ENCODE data around the gene FSTL4.

Gene FSTL4

GRCh38 chr5:133290669-133291240 is 321.6 kb downstream of the FSTL4 start:
- no peak for DNase-seq (ENCODE audit: low read depth)

- DNase-seq (ENCODE audit: low read depth): no peak
Measured at GRCh38 chr5:133289686-133290367, 322.5 kb downstream of the FSTL4 start.

GRCh38 chr5:133287500-133287899 is 324.8 kb downstream of the FSTL4 start:
- peak; percentile 8 for DNase-seq (ENCODE audit: low read depth)

GRCh38 chr5:133286483-133286882 is 325.9 kb downstream of the FSTL4 start:
- no peak for DNase-seq (ENCODE audit: low read depth)

GRCh38 chr5:133285583-133286021 is 326.7 kb downstream of the FSTL4 start:
- DNase-seq (ENCODE audit: low read depth): no peak

- no peak for DNase-seq (ENCODE audit: low read depth)
Measured at GRCh38 chr5:133284306-133284705, 328.0 kb downstream of the FSTL4 start.

GRCh38 chr5:133278317-133278716 is 334.0 kb downstream of the FSTL4 start:
- DNase-seq (ENCODE audit: low read depth): no peak

- no peak for DNase-seq (ENCODE audit: low read depth)
Measured at GRCh38 chr5:133277744-133278143, 334.6 kb downstream of the FSTL4 start.

- no peak for DNase-seq (ENCODE audit: low read depth)
Measured at GRCh38 chr5:133276171-133276570, 336.2 kb downstream of the FSTL4 start.

- DNase-seq (ENCODE audit: low read depth): no peak
Measured at GRCh38 chr5:133275631-133276030, 336.7 kb downstream of the FSTL4 start.

GRCh38 chr5:133274597-133274935 is 337.8 kb downstream of the FSTL4 start:
- DNase-seq (ENCODE audit: low read depth): no peak

- DNase-seq (ENCODE audit: low read depth): no peak
Measured at GRCh38 chr5:133273661-133274596, 338.4 kb downstream of the FSTL4 start.

- no peak for DNase-seq (ENCODE audit: low read depth)
Measured at GRCh38 chr5:133272345-133272744, 340.0 kb downstream of the FSTL4 start.

- DNase-seq (ENCODE audit: low read depth): no peak
Measured at GRCh38 chr5:133271606-133272005, 340.7 kb downstream of the FSTL4 start.

GRCh38 chr5:133269691-133270090 is 342.6 kb downstream of the FSTL4 start:
- no peak for DNase-seq (ENCODE audit: low read depth)

- DNase-seq (ENCODE audit: low read depth): no peak
Measured at GRCh38 chr5:133267601-133268000, 344.7 kb downstream of the FSTL4 start.

- DNase-seq (ENCODE audit: low read depth): no peak
Measured at GRCh38 chr5:133266966-133267365, 345.4 kb downstream of the FSTL4 start.

- no peak for DNase-seq (ENCODE audit: low read depth)
Measured at GRCh38 chr5:133266527-133266878, 345.8 kb downstream of the FSTL4 start.

- DNase-seq (ENCODE audit: low read depth): no peak
Measured at GRCh38 chr5:133265720-133266526, 346.4 kb downstream of the FSTL4 start.

GRCh38 chr5:133265257-133265656 is 347.1 kb downstream of the FSTL4 start:
- DNase-seq (ENCODE audit: low read depth): no peak

- DNase-seq (ENCODE audit: low read depth): no peak
Measured at GRCh38 chr5:133262690-133263089, 349.7 kb downstream of the FSTL4 start.

GRCh38 chr5:133261993-133262392 is 350.3 kb downstream of the FSTL4 start:
- DNase-seq (ENCODE audit: low read depth): no peak
